ENCODE measurements around the gene SLC7A9. TPM values are rescaled to one million over a fixed set of nuclear protein-coding genes. Genes with fewer than 3 reads are reported as not detected.
"Not testable (repeated sequence)": the region's sequence is repeated elsewhere in the genome, so short reads cannot be mapped to it uniquely, and the experiment has no call there.

SLC7A9 gene
- total RNA-seq, 1 donor from 2014 or later: 0.18 TPM

- Mint-ChIP-seq H3K9me3 (no peaks in the 10 kb centered on the region), H3K27ac (no peak overlapping the region), H3K36me3 (ENCODE audit: low read depth) (no peaks in the 10 kb centered on the region), H3K4me3 (no peak overlapping the region), H3K4me1 (ENCODE audit: low read depth) (peaks cover 14% of the 10 kb centered on the region), H3K27me3 (ENCODE audit: insufficient read depth) (peaks cover 9% of the 10 kb centered on the region)
- no peak for DNase-seq (ENCODE audit: low spot score)
- intact Hi-C loops (cut with micrococcal nuclease): no loop called here
These were observed 57.0 kb downstream of the SLC7A9 start for GRCh38 chr19:32812571-32812970.

GRCh38 chr19:32812036-32812435, 57.5 kb downstream of the SLC7A9 start:
- Mint-ChIP-seq H3K4me3 (no peak overlapping the region), H3K27ac (no peak overlapping the region), H3K36me3 (ENCODE audit: low read depth) (no peaks in the 10 kb centered on the region), H3K27me3 (ENCODE audit: insufficient read depth) (peaks cover 5% of the 10 kb centered on the region), H3K4me1 (ENCODE audit: low read depth) (peaks cover 14% of the 10 kb centered on the region), H3K9me3 (no peaks in the 10 kb centered on the region)
- intact Hi-C loops (cut with micrococcal nuclease): no loop called here
- no peak for DNase-seq (ENCODE audit: low spot score)

GRCh38 chr19:32811151-32811550, 58.4 kb downstream of the SLC7A9 start:
- Mint-ChIP-seq H3K27me3 (ENCODE audit: insufficient read depth) (peaks cover 5% of the 10 kb centered on the region), H3K27ac (no peak overlapping the region), H3K4me3 (no peak overlapping the region), H3K4me1 (ENCODE audit: low read depth) (peaks cover 14% of the 10 kb centered on the region), H3K36me3 (ENCODE audit: low read depth) (no peaks in the 10 kb centered on the region), H3K9me3 (no peaks in the 10 kb centered on the region)
- intact Hi-C loops (cut with micrococcal nuclease): no loop called here
- DNase-seq (ENCODE audit: low spot score): no peak

GRCh38 chr19:32810452-32810851, 59.1 kb downstream of the SLC7A9 start:
- Mint-ChIP-seq H3K36me3 (ENCODE audit: low read depth) (no peaks in the 10 kb centered on the region), H3K27me3 (ENCODE audit: insufficient read depth) (peaks cover 5% of the 10 kb centered on the region), H3K27ac (no peak overlapping the region), H3K4me3 (no peak overlapping the region), H3K4me1 (ENCODE audit: low read depth) (peaks cover 14% of the 10 kb centered on the region), H3K9me3 (no peaks in the 10 kb centered on the region)
- no peak for DNase-seq (ENCODE audit: low spot score)
- intact Hi-C loops (cut with micrococcal nuclease): no loop called here

GRCh38 chr19:32809754-32810153, 59.8 kb downstream of the SLC7A9 start:
- Mint-ChIP-seq H3K27ac (no peak overlapping the region), H3K9me3 (no peaks in the 10 kb centered on the region), H3K27me3 (ENCODE audit: insufficient read depth) (peaks cover 5% of the 10 kb centered on the region), H3K4me3 (no peak overlapping the region), H3K36me3 (ENCODE audit: low read depth) (no peaks in the 10 kb centered on the region), H3K4me1 (ENCODE audit: low read depth) (peaks cover 14% of the 10 kb centered on the region)
- no peak for DNase-seq (ENCODE audit: low spot score)
- intact Hi-C loops (cut with micrococcal nuclease): loop anchor here (1.0 kb wide), 1 partner anchor 15 kb away; no protein-coding TSS in a partner anchor

GRCh38 chr19:32809254-32809653, 60.3 kb downstream of the SLC7A9 start:
- Mint-ChIP-seq H3K4me3 (no peak overlapping the region), H3K9me3 (no peaks in the 10 kb centered on the region), H3K27ac (no peak overlapping the region), H3K4me1 (ENCODE audit: low read depth) (peaks cover 14% of the 10 kb centered on the region), H3K36me3 (ENCODE audit: low read depth) (no peaks in the 10 kb centered on the region), H3K27me3 (ENCODE audit: insufficient read depth) (peaks cover 5% of the 10 kb centered on the region)
- intact Hi-C loops (cut with micrococcal nuclease): loop anchor here (1.0 kb wide), 1 partner anchor 15 kb away; no protein-coding TSS in a partner anchor
- DNase-seq (ENCODE audit: low spot score): no peak

GRCh38 chr19:32808236-32808635, 61.3 kb downstream of the SLC7A9 start:
- intact Hi-C loops (cut with micrococcal nuclease): no loop called here
- H3K4me1 Mint-ChIP-seq (ENCODE audit: low read depth): peaks cover 14% of the 10 kb centered on the region
- peaks cover 5% of the 10 kb centered on the region for H3K27me3 Mint-ChIP-seq (ENCODE audit: insufficient read depth)

GRCh38 chr19:32802840-32803239, 66.7 kb downstream of the SLC7A9 start:
- Mint-ChIP-seq H3K27ac (no peak overlapping the region), H3K9me3 (no peaks in the 10 kb centered on the region), H3K36me3 (ENCODE audit: low read depth) (no peaks in the 10 kb centered on the region), H3K4me3 (no peak overlapping the region), H3K27me3 (ENCODE audit: insufficient read depth) (no peaks in the 10 kb centered on the region), H3K4me1 (ENCODE audit: low read depth) (no peaks in the 10 kb centered on the region)
- intact Hi-C loops (cut with micrococcal nuclease): no loop called here
- no peak for DNase-seq (ENCODE audit: low spot score)

More at GRCh38 chr19:32808236-32808635, 61.3 kb downstream of the SLC7A9 start:
- DNase-seq (ENCODE audit: low spot score): no peak
- Mint-ChIP-seq H3K4me3 (no peak overlapping the region), H3K27ac (no peak overlapping the region), H3K9me3 (no peaks in the 10 kb centered on the region), H3K36me3 (ENCODE audit: low read depth) (no peaks in the 10 kb centered on the region)

GRCh38 chr19:32800754-32801153, 68.8 kb downstream of the SLC7A9 start:
- intact Hi-C loops (cut with micrococcal nuclease): no loop called here
- no peaks in the 10 kb centered on the region for H3K27me3 Mint-ChIP-seq (ENCODE audit: insufficient read depth)

GRCh38 chr19:32800191-32800590, 69.4 kb downstream of the SLC7A9 start:
- H3K9me3 Mint-ChIP-seq: no peaks in the 10 kb centered on the region

More at GRCh38 chr19:32800754-32801153, 68.8 kb downstream of the SLC7A9 start:
- Mint-ChIP-seq H3K4me1 (ENCODE audit: low read depth) (peaks cover 2% of the 10 kb centered on the region), H3K9me3 (no peaks in the 10 kb centered on the region), H3K4me3 (no peak overlapping the region), H3K27ac (no peak overlapping the region), H3K36me3 (ENCODE audit: low read depth) (no peaks in the 10 kb centered on the region)
- DNase-seq (ENCODE audit: low spot score): no peak

GRCh38 chr19:32798201-32798600, 71.4 kb downstream of the SLC7A9 start:
- Mint-ChIP-seq H3K27ac (no peak overlapping the region), H3K4me3 (no peak overlapping the region), H3K4me1 (ENCODE audit: low read depth) (peaks cover 23% of the 10 kb centered on the region), H3K27me3 (ENCODE audit: insufficient read depth) (no peaks in the 10 kb centered on the region), H3K9me3 (no peaks in the 10 kb centered on the region), H3K36me3 (ENCODE audit: low read depth) (no peaks in the 10 kb centered on the region)
- intact Hi-C loops (cut with micrococcal nuclease): loop anchor here (10.0 kb wide), 1 partner anchor 177 kb away; the partner anchor contains the start of genes CEP89 and FAAP24
- DNase-seq (ENCODE audit: low spot score): no peak

More at GRCh38 chr19:32800191-32800590, 69.4 kb downstream of the SLC7A9 start:
- H3K4me1 Mint-ChIP-seq (ENCODE audit: low read depth): peaks cover 8% of the 10 kb centered on the region
- no peak overlapping the region for H3K27ac Mint-ChIP-seq
- H3K36me3 Mint-ChIP-seq (ENCODE audit: low read depth): no peaks in the 10 kb centered on the region
- H3K4me3 Mint-ChIP-seq: no peak overlapping the region
- intact Hi-C loops (cut with micrococcal nuclease): no loop called here
- no peaks in the 10 kb centered on the region for H3K27me3 Mint-ChIP-seq (ENCODE audit: insufficient read depth)
- no peak for DNase-seq (ENCODE audit: low spot score)

- H3K9me3 Mint-ChIP-seq: no peaks in the 10 kb centered on the region
- peaks cover 12% of the 10 kb centered on the region for H3K27me3 Mint-ChIP-seq (ENCODE audit: insufficient read depth)
- no peaks in the 10 kb centered on the region for H3K36me3 Mint-ChIP-seq (ENCODE audit: low read depth)
- no peak overlapping the region for H3K27ac Mint-ChIP-seq
- no peak for DNase-seq (ENCODE audit: low spot score)
- peaks cover 23% of the 10 kb centered on the region for H3K4me1 Mint-ChIP-seq (ENCODE audit: low read depth)
- H3K4me3 Mint-ChIP-seq: no peak overlapping the region
- intact Hi-C loops (cut with micrococcal nuclease): no loop called here
These were observed 80.1 kb downstream of the SLC7A9 start for GRCh38 chr19:32789429-32789828.

- H3K9me3 Mint-ChIP-seq; DNase-seq (ENCODE audit: low spot score); H3K36me3 Mint-ChIP-seq (ENCODE audit: low read depth); intact Hi-C loops (cut with micrococcal nuclease); H3K27ac Mint-ChIP-seq; H3K4me3 Mint-ChIP-seq: not testable (repeated sequence)
- Mint-ChIP-seq H3K4me1 (ENCODE audit: low read depth) (peaks cover 15% of the 10 kb centered on the region), H3K27me3 (ENCODE audit: insufficient read depth) (peaks cover 19% of the 10 kb centered on the region)
These were observed 81.7 kb downstream of the SLC7A9 start for GRCh38 chr19:32787895-32788294.

Data from activated T-helper 1 cell treated with anti-CD3 and anti-CD28 coated beads, Interleukin-12 subunit alpha, Interleukin-12 subunit beta, Interleukin-2, Interleukin-4 antibody, amounts not matched to agents 30 ng/mL and 10 ng/mL and 1 ng/mL, durations not matched to agents 14 hours and 24 hours and 36 hours (primary cell).